Fibroblast of the aortic adventitia (primary cell): ENCODE results near the gene SPECC1L. TPM values are rescaled to one million over a fixed set of nuclear protein-coding genes. Genes with fewer than 3 reads are reported as not detected.
"Not testable (repeated sequence)": the region's sequence is repeated elsewhere in the genome, so short reads cannot be mapped to it uniquely, and the experiment has no call there.

Source experiments
- DNase-seq: peaks from one replicate; pipeline ENCODE4 v3.0.0-alpha.2; 2010; ENCODE audit warnings: low read depth
- H3K4me3 ChIP-seq: 2 replicates; pipeline ENCODE4 v1.5.1; 2011; ENCODE audit warnings: low read depth, mild to moderate bottlenecking, control low read depth, low read length, moderate library complexity
- CTCF ChIP-seq: IDR thresholded peaks from 2 replicates; pipeline ENCODE4 v1.5.1; 2011; ENCODE audit warnings: mild to moderate bottlenecking, low read length, control low read depth, inconsistent platforms; ENCODE audit not compliant: insufficient read depth
- total RNA-seq: library from RNA; depleted of rRNA; stranded (reverse); fragments of >200 nt; gene quantifications from 2 replicates; pipeline ENCODE4 v1.2.3, GENCODE V29; 2012; ENCODE audit warnings: low replicate concordance

The SPECC1L gene
- total RNA-seq, 1 donor, result 43.2 TPM

GRCh38 chr22:24240381-24240780, 30.2 kb upstream of the SPECC1L start:
- DNase-seq, result peak; percentile 44
- no peak for TF ChIP-seq CTCF
- H3K4me3 ChIP-seq, result no peak overlapping the region

DNA sequence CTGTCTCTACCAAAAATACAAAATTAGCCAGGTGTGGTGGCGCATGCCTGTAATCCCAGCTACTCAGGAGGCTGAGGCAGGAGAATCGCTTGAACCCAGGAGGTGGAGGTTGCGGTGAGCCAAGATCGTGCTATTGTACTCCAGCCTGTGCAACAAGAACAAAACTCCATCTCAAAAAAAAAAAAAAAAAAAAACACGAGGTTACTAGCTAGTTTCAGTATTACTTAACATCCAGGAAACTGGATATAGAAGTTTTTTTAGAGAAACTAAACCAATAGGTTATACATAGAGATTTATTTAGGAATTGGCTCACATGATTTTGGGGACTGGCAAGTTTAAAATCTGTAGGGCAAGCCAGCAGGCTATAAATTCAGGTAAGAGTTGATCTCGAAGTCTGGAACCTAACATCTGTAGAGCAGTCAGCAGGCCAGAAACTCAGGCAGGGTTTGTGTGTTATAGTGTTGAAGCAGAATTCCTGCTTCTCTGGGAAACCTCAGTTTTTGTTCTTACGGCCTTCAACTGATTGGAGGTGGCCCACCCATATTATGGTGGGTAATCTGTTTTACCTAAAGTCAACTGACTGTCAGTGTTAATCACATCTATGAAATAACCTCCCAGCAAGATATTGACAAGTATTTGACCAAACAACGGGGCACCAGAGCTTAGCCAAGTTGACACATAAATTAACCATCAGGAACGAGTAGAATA, 29.5 kb upstream of the SPECC1L start:
- not testable (repeated sequence) for DNase-seq, H3K4me3 ChIP-seq

DNA sequence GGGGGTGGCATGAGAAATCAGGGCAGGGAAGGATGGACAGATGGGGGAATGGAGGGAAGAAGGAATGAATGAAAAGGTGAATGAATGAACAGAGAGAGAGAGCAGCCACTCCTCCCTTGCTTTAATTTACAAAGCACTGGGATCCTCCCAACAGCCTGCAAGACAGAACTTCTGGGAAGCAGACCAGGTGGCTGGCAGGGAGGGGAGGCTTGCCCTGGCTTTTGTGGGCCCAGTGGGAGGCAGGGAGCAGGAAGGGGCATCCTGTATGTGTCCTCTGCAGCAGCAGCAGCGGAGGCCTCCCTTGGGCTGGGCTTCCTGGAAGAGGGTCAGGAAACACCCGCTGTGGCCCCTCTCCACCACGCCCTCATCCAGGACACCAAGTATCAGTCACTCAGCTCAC, 27.2 kb upstream of the SPECC1L start:
- H3K4me3 ChIP-seq, result not testable (repeated sequence)
- DNase-seq, result peak; percentile 30

DNA sequence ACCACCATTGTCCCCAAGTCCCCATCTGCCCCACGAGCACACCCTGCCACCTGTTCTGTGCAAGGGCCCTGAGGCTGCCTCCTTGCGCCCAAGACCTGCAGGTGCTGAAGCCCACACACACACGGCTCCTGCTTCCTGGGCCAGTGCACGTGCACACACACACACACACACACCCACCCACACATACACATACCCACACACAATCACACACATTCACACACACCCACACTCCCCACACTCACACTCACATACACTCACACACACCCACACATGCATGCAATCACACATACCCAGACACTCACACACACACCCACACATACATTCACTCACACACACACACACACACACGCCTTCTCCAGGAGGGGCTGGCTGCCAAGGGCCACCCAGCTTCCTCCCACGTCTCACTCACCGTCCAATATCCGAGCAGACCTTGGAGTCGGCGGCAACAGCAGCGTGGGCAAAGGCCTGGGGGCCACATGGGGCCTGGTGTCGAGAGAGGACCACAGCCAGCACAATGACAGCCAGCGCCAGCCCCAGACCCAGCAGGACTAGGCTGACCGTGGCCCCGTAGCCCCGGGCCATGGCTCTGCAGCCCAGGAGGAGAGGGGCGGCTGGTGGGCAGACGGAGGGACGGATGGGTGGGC, 26.4 kb upstream of the SPECC1L start:
- peak overlapping the region; percentile 25 for H3K4me3 ChIP-seq

DNA sequence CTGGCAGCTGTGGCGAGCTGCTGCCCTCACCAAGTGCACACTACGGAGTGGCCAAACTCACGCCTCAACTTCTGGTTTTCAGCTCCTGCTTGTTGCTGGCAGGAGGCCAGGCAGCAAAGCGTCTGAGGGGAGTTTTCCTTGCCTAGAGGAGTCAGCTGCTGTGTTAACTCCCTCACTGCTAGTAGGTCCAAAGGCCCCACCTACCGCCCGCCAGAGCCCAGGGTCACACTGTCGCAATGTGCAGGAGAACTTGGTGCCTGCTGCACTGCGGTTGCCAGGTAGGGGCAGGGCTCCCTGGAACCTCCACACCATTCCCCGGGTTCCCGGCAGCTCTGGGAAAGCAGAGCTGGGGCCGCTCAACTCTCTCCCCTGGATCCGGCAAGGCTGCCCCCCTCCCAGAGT, 25.6 kb upstream of the SPECC1L start, which contains the start of gene GGT5:
Gene GGT5, minus strand, starts transcription at position 53 of the 402 bp plus-strand sequence. CDS start 357 bp downstream, outside the sequence.
- DNase-seq, result not testable (repeated sequence)
- H3K4me3 ChIP-seq, result peak within 1 kb of the TSS; percentile 25

More for the DNA sequence above, 26.4 kb upstream of the SPECC1L start:
- TF ChIP-seq CTCF, result no peak
- DNase-seq, result peak; percentile 70

DNA sequence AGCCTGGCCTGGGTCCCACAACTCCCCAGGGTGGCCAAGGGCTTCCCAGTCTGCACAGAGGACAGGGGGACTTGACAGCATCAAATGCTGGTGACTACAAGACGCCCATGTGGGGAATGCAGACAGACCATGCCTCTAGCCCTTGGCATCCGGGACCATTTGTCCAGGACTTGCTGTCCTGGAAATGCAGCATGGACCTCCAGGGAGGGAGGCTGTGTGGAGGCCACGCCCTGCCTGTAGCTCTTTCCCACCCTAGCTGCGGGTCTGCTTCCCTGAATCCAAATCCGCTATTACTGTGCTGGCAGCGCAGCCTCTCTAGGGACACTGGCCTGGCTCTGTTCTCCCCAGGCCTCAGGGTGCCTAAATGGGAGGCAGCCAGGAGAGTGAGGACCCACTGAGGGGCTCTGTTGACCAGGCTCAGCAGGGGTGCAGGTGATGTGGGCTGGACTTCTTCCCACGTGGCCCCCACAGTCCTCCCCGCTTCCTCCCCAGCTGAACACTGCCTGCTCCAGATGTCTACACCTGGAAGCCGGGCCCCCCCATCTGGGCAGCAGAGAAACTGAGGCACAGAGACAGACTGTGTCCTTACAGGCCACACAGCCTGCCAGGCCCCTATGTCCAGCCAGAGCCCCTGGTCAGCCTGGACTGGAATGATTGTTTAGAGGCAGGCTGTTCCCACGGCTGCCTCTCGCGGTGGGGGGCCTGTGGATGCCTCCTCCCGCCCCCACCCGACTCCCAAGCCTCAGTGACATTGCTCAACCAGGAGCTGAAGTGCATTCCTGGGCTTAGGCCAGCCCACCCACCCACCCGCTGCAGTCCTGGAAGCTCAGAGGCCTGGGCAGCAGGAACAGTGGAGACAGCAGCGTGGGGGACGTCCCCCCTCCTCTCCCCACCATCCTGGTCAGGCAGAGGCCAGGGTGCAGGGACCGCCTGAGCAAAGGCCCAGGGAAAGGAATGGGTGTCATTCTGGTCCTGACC, 24.8 kb upstream of the SPECC1L start:
- peak; percentile 78 for DNase-seq
- H3K4me3 ChIP-seq, result not testable (repeated sequence)

GRCh38 chr22:24247011-24247507, 23.6 kb upstream of the SPECC1L start:
- peak; percentile 29 for DNase-seq
- no peak for TF ChIP-seq CTCF
- no peak overlapping the region for H3K4me3 ChIP-seq

GRCh38 chr22:24247564-24248344, 22.9 kb upstream of the SPECC1L start:
- TF ChIP-seq CTCF, result peak; percentile 95
- peak overlapping the region; percentile 18 for H3K4me3 ChIP-seq
- peak; percentile 99 for DNase-seq

- not testable (repeated sequence) for H3K4me3 ChIP-seq, DNase-seq
These were observed 22.0 kb upstream of the SPECC1L start for GRCh38 chr22:24248611-24249010.

GRCh38 chr22:24249413-24249812, 21.2 kb upstream of the SPECC1L start:
- H3K4me3 ChIP-seq, DNase-seq: not testable (repeated sequence)

DNA sequence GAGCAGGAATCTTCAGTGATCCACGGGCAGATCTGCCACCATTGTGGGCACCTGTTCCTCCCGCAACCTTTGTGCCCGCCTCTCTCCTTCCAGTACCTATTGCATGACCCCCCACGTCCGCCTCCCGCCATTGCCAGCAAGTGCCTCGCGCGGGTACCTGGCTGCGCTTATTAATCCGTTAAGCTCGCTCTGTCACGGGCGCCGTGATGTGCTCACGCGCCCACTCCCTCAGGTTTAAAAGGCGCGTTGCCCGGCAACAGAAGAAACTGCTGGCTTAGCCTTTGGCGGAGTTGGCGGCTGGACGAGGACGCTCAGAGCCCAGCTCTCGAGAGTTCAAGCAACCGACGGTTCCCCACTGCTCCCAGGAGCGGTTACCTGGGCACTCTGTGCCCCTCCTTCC, 19.3 kb upstream of the SPECC1L start:
- not testable (repeated sequence) for DNase-seq, H3K4me3 ChIP-seq

DNA sequence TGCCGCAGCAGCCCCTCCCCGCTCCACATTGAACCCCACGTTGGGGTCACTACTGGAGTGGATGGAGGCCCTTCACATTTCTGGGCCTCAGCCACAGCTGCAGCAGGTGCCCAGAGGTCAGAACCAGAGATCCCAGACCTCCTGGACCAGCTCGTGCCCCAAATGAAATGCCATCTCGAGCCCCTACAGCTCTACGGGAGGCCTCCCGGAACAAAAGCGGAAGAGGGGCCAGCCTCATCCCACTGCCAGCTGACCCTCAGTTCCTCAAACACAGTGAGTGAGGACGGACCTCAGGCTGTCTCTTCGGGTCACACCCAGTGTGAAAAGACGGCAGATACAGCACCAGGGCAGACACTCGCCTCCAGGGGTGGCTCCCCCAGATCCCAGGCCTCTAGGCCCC, 17.5 kb upstream of the SPECC1L start:
- DNase-seq, H3K4me3 ChIP-seq: not testable (repeated sequence)
